ENCODE measurements around the gene SEL1L3. TPM values are rescaled to one million over a fixed set of nuclear protein-coding genes. Genes with fewer than 3 reads are reported as not detected.

SEL1L3 gene
- total RNA-seq, 1 donor from 2014 or later, result 54.4 TPM

DNA sequence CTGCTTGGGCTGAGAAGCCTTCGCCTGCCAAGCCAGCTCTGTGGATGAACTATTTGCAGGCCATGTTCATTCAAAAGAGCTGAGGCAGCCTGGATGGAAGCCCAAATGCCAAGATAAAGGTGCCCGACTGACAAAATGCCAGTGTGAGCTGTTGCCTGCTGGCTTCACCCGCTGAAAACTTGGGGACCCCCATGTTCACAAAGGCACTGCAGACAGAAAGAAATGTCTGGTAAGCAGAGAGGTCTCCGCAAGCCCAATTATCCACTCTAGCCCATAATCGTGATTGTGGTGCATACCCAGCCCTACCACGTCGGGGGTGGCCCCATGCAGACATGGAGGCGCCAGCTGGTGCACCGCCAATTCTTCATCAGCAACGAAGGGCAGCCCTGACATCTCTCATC is 38.2 kb upstream of the SEL1L3 start:
- no peak overlapping the region for H3K4me3 ChIP-seq (ENCODE audit: low read depth, low read length)
- no peak for DNase-seq (ENCODE audit: low read depth)
- TF ChIP-seq, protein P1, sequence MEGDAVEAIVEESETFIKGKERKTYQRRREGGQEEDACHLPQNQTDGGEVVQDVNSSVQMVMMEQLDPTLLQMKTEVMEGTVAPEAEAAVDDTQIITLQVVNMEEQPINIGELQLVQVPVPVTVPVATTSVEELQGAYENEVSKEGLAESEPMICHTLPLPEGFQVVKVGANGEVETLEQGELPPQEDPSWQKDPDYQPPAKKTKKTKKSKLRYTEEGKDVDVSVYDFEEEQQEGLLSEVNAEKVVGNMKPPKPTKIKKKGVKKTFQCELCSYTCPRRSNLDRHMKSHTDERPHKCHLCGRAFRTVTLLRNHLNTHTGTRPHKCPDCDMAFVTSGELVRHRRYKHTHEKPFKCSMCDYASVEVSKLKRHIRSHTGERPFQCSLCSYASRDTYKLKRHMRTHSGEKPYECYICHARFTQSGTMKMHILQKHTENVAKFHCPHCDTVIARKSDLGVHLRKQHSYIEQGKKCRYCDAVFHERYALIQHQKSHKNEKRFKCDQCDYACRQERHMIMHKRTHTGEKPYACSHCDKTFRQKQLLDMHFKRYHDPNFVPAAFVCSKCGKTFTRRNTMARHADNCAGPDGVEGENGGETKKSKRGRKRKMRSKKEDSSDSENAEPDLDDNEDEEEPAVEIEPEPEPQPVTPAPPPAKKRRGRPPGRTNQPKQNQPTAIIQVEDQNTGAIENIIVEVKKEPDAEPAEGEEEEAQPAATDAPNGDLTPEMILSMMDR (conservative IDR thresholded peaks at IDR 0.05; ENCODE audit: low read depth, low read length), result no peak

GRCh38 chr4:25900310-25900709 is 37.5 kb upstream of the SEL1L3 start:
- DNase-seq (ENCODE audit: low read depth), result no peak
- TF ChIP-seq, protein P1 (conservative IDR thresholded peaks at IDR 0.05; ENCODE audit: low read depth, low read length), result no peak

DNA sequence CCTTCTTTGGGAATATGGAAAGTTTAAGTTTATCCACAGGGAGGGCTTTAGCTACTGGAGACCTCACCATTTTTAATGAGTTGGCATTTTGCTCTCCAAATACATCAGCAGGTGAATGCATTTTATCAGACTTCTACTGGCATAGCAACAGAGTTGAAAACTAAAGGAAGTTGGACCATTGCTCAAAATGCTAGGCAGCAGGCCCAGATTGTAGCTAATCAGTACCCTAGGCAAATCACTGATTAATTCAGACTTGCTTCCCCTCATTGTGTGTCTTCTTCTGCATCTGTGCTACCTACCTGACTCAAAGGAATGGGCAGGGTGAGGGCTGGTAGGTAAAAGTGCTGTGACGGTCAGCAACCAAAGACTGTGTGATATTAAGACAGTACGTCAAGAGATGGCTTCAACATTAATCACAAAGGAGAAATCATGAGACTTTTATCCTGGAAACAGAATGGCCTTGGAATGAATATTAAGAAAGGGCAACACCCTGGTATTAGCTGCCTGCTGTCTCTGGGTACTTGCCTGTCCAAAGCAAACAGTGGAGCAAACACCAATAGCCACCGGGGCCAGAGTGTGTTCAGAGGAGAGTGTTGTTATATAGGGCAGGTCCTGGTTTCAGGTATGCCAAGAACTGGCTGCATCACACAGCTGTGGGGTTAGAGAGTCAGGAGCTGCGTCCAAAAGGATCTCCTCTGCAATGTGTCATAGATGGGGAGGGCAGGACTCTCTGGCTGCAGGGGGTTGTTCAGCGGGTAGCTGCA is 34.2 kb upstream of the SEL1L3 start:
- peak; percentile 20 for DNase-seq (ENCODE audit: low read depth)
- H3K4me3 ChIP-seq (ENCODE audit: low read depth, low read length), result no peak overlapping the region
- TF ChIP-seq, protein P1 (conservative IDR thresholded peaks at IDR 0.05; ENCODE audit: low read depth, low read length), result no peak

More at GRCh38 chr4:25900310-25900709, 37.5 kb upstream of the SEL1L3 start:
- no peak overlapping the region for H3K4me3 ChIP-seq (ENCODE audit: low read depth, low read length)

DNA sequence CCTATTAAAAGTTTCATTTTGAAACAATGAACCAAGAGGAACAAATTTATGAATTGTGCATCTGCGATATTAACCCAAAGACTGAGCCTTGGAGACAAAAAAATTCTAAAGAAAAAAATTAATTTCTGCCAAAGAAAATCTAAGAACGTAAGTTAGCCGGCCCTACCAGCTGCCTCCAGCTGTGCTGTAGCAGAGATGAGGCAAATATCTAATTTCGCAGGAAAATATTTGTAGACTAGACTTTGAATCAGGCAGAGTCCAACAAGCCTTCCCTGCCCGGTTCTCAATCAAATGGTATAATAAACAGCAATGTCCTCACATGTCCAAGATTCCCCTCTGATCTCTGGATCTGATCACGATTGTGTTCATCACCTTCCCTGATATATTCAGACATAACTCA is 30.0 kb upstream of the SEL1L3 start:
- no peak for DNase-seq (ENCODE audit: low read depth)
- no peak overlapping the region for H3K4me3 ChIP-seq (ENCODE audit: low read depth, low read length)
- TF ChIP-seq, protein P1 (conservative IDR thresholded peaks at IDR 0.05; ENCODE audit: low read depth, low read length), result no peak

- no peak overlapping the region for H3K4me3 ChIP-seq (ENCODE audit: low read depth, low read length)
- TF ChIP-seq, protein P1 (conservative IDR thresholded peaks at IDR 0.05; ENCODE audit: low read depth, low read length), result no peak
- DNase-seq (ENCODE audit: low read depth), result no peak
Measured at GRCh38 chr4:25890571-25891485, 28.0 kb upstream of the SEL1L3 start.

DNA sequence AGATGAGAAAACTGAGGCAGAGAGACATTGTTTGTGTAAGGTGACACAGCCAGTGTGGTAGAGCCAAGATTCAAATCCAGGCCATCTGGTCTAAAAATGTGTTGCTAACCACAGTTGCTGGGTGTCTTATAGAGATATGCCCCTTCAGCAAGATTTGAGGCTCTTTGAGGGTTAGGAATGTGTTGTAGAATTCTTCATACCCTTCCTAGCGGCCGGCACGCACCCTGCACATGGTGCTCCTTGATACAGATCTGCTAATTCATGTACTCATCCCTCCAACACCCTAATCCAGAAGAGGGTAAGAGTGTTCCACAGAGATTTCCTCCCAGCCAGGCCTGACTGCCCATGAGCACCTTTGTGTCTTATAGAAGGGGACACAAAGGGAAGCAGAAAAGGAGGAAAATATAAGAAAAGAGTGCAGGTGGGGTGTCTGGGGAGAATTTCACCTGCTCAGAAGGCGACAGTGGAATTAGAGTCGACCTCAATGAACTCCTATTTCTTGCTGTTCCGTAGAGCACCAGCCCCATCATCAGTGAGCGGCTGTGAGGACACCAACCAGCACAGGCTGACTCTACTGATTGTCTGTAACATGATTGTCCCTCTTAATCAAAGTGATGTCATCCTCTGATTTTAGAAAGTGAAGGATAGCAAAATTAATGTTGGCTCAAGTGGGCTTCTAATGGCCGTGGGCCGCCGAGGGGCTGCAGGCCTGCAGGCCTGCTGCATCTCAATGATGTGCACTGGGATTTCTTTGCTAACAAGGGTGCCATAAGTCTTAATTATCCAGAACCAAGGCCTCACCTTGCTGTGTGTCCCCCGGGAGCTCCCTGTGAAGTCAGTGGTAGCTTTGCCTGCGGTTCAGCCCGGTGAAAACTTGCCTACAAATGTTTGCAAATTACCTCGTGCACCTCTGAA is 27.1 kb upstream of the SEL1L3 start:
- no peak overlapping the region for H3K4me3 ChIP-seq (ENCODE audit: low read depth, low read length)
- DNase-seq (ENCODE audit: low read depth), result no peak
- TF ChIP-seq, protein P1 (conservative IDR thresholded peaks at IDR 0.05; ENCODE audit: low read depth, low read length), result no peak

Measured in epithelial cell of proximal tubule (primary cell).